ENCODE results near the gene GPR75.

Gene GPR75

GRCh38 chr2:53859206-53860181 is at the start of gene GPR75:
Gene GPR75 (minus strand): TSS chr2:53859967. CDS start chr2:53854756, 5,211 bp downstream.
- no peak for DNase-seq

GRCh38 chr2:53907582-53907981 is 47.8 kb upstream of the GPR75 start:
- DNase-seq, result no peak

GRCh38 chr2:53905396-53905795 is 45.6 kb upstream of the GPR75 start:
- no peak for DNase-seq

- DNase-seq, result no peak
Observed at GRCh38 chr2:53903011-53903410, 43.2 kb upstream of the GPR75 start.

GRCh38 chr2:53901192-53901591 is 41.4 kb upstream of the GPR75 start:
- DNase-seq, result no peak

GRCh38 chr2:53896864-53897263 is 37.1 kb upstream of the GPR75 start:
- DNase-seq, result no peak

GRCh38 chr2:53886406-53887280 is 26.9 kb upstream of the GPR75 start:
- no peak for DNase-seq

- DNase-seq, result no peak
Observed at GRCh38 chr2:53884883-53885282, 25.1 kb upstream of the GPR75 start.

- no peak for DNase-seq
Observed at GRCh38 chr2:53881986-53882385, 22.2 kb upstream of the GPR75 start.

GRCh38 chr2:53881360-53881759 is 21.6 kb upstream of the GPR75 start:
- no peak for DNase-seq

GRCh38 chr2:53880756-53881155 is 21.0 kb upstream of the GPR75 start:
- no peak for DNase-seq

- no peak for DNase-seq
Observed at GRCh38 chr2:53877556-53877955, 17.8 kb upstream of the GPR75 start.

GRCh38 chr2:53877112-53877511 is 17.3 kb upstream of the GPR75 start:
- no peak for DNase-seq

GRCh38 chr2:53874401-53874950 is 14.7 kb upstream of the GPR75 start:
- no peak for DNase-seq

GRCh38 chr2:53867773-53868172 is 8.0 kb upstream of the GPR75 start:
- no peak for DNase-seq

GRCh38 chr2:53867169-53867568 is 7.4 kb upstream of the GPR75 start:
- DNase-seq, result no peak

GRCh38 chr2:53865962-53866361 is 6.2 kb upstream of the GPR75 start:
- no peak for DNase-seq

GRCh38 chr2:53865264-53865663 is 5.5 kb upstream of the GPR75 start:
- DNase-seq, result no peak

- no peak for DNase-seq
Observed at GRCh38 chr2:53863538-53864227, 3.9 kb upstream of the GPR75 start.

GRCh38 chr2:53861824-53862223 is 2.1 kb upstream of the GPR75 start:
- no peak for DNase-seq

- no peak for DNase-seq
Observed at GRCh38 chr2:53856272-53856671, 3.5 kb downstream of the GPR75 start.

- no peak for DNase-seq
Observed at GRCh38 chr2:53854678-53855077, 5.1 kb downstream of the GPR75 start.

GRCh38 chr2:53852532-53852931 is 7.2 kb downstream of the GPR75 start:
- no peak for DNase-seq

Data from hematopoietic multipotent progenitor cell treated with erythropoietin and hydrocortisone succinate and interleukin-3 and kit ligand, for 6 days (in vitro differentiated cells).